BJ (cell line): Measurements from ENCODE around the gene SMAD7. TPM values are rescaled to one million over a fixed set of nuclear protein-coding genes. Genes with fewer than 3 reads are reported as not detected.

ENCODE experiments used
- CTCF ChIA-PET: fragments of 350-600 bp; formaldehyde crosslinking; extraction: SDS; loops from one replicate; lab custom pipeline; 2021; ENCODE audit warnings: antibody characterized with exemption, inconsistent platforms; lab: Yijun Ruan, JAX
- POLR2A ChIA-PET: fragments of 300-600 bp; sonication (Branson Sonifier 250); formaldehyde crosslinking; extraction: SDS; loops from one replicate; lab custom pipeline; 2021; ENCODE audit warnings: antibody characterized with exemption; lab: Charles Lee
- DNase-seq: peaks from one replicate; pipeline ENCODE4 v3.0.0-alpha.2; 2011; ENCODE audit warnings: low read depth
- H3K27me3 ChIP-seq: 2 replicates; pipeline ENCODE4 v1.6.0; 2011; ENCODE audit warnings: low read length; ENCODE audit not compliant: control insufficient read depth, insufficient read depth
- H3K36me3 ChIP-seq: 2 replicates; pipeline ENCODE4 v1.5.1; 2011; ENCODE audit warnings: low read length; ENCODE audit not compliant: control insufficient read depth, insufficient read depth
- H3K4me3 ChIP-seq: 2 replicates; pipeline ENCODE4 v1.5.1; 2011; ENCODE audit warnings: low read depth, mild to moderate bottlenecking, control low read depth, low read length
- polyA plus RNA-seq: library from polyadenylated mRNA; depleted of rRNA; stranded (reverse); fragments of >200 nt; gene quantifications from 2 replicates; pipeline ENCODE4 v1.2.3, GENCODE V29; 2011
- TF ChIP-seq, protein P1 (sequence below): IDR thresholded peaks from 2 replicates; pipeline ENCODE4 v1.5.1; 2011; ENCODE audit warnings: low read depth, mild to moderate bottlenecking, control low read depth, inconsistent platforms, low read length, moderate library complexity; ENCODE audit not compliant: insufficient read depth

SMAD7 gene
- polyA plus RNA-seq, 1 experiment: 24.2 TPM

DNA sequence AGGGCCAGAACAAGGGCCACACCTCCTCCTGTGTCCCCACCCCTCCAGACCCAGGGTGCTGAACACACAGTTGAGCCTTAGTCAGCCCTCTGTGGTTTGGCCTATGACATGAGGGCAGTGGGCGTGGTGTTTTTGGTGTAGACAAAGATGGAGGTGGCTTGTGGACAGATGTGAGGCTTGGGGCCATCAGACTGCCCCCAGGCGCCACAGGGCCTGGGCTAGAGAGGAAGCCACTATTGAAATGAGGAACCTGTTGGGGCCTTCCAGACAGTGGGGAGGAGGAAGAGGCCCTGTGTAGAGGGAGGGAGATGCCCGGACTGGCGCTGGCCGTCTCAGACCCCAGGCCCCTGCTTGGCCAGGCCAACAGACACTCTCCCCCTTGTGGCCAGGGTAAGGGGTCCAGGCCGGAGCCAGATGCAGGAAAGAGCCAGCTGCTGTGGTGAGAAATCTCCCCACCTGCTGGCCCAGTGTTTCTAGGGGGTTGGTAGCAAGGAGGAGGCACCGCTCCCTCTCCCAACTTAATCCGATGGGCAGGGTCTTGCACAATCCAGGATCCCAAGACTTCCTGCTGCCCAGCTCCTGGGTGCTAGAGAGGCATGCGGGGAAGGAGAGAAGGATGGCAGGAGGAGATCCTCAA is 53.8 kb downstream of the SMAD7 start:
- CTCF ChIA-PET: interaction anchor here (0.8 kb wide), 1 partner anchor 12 kb away, joined by 3 read pairs; no protein-coding TSS in a partner anchor
- no peak for DNase-seq
- TF ChIP-seq, protein P1, sequence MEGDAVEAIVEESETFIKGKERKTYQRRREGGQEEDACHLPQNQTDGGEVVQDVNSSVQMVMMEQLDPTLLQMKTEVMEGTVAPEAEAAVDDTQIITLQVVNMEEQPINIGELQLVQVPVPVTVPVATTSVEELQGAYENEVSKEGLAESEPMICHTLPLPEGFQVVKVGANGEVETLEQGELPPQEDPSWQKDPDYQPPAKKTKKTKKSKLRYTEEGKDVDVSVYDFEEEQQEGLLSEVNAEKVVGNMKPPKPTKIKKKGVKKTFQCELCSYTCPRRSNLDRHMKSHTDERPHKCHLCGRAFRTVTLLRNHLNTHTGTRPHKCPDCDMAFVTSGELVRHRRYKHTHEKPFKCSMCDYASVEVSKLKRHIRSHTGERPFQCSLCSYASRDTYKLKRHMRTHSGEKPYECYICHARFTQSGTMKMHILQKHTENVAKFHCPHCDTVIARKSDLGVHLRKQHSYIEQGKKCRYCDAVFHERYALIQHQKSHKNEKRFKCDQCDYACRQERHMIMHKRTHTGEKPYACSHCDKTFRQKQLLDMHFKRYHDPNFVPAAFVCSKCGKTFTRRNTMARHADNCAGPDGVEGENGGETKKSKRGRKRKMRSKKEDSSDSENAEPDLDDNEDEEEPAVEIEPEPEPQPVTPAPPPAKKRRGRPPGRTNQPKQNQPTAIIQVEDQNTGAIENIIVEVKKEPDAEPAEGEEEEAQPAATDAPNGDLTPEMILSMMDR: no peak

GRCh38 chr18:48896326-48896874 is 54.4 kb downstream of the SMAD7 start:
- TF ChIP-seq, protein P1: no peak
- no peak overlapping the region for H3K4me3 ChIP-seq
- ChIA-PET CTCF (interaction anchor here (0.8 kb wide), 1 partner anchor 11 kb away, joined by 3 read pairs; no protein-coding TSS in a partner anchor), POLR2A (no interaction called here)
- DNase-seq: no peak
- H3K36me3 ChIP-seq: no peaks in the 10 kb centered on the region
- no peaks in the 10 kb centered on the region for H3K27me3 ChIP-seq

More for the DNA sequence above, 53.8 kb downstream of the SMAD7 start:
- Histone ChIP-seq H3K36me3 (no peaks in the 10 kb centered on the region), H3K27me3 (no peaks in the 10 kb centered on the region), H3K4me3 (no peak overlapping the region)
- POLR2A ChIA-PET: no interaction called here

GRCh38 chr18:48894799-48895346 is 55.9 kb downstream of the SMAD7 start:
- TF ChIP-seq, protein P1: no peak
- no peaks in the 10 kb centered on the region for H3K36me3 ChIP-seq
- no peak for DNase-seq
- no peaks in the 10 kb centered on the region for H3K27me3 ChIP-seq
- H3K4me3 ChIP-seq: no peak overlapping the region
- CTCF ChIA-PET: interaction anchor here (0.7 to 1.0 kb wide), 3 partner anchors 10 to 111 kb away, joined by 3 read pairs; no protein-coding TSS in a partner anchor
- POLR2A ChIA-PET: no interaction called here

DNA sequence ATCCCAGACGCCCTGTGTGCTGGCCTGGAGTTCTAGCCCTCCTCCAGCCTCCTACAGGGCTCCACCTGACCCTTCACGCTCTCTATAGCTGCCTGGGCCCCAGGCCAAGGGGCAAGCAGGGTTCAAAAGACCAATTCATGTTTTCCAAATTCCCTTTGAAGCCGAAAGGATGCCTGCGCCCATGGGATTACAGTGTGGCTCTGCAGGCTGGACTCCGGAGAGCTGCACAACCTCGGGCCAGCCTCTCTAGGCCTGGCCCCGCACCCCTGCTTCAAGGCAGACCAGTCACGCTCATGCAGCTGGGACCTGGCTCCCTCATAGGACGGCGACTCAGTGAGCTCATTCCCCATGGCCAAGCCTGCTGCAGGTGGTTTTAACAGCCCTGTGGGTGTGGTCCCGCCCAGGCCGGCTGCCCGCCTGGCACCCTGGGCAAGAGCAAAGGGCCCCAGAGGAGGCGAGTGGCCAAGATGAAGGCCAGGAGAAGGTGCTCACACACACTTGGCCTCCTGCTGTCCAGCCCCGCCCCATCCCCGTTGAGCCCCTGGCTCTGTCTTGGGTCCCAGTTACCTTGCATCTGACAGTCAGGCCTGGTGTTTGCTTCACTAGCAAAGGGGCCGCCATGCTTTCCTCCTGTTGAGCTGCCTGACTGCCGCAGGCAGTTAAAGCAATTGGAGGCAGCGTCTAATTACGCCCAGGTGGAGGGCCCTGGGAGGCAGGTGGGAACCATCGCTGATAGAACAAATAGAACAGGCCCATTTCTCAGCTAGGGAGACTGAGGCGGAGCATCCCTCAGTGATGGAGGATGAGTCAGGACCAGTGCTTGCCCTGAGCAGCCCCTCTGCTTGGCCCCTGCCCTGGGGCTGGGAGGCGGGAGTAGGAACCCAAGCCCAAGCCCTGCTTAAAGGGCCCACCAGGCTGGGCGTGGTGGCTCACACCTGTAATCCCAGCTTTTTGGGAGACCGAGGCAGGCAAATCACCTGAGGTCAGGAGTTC is 56.9 kb downstream of the SMAD7 start:
- Histone ChIP-seq H3K36me3 (no peaks in the 10 kb centered on the region), H3K27me3 (no peaks in the 10 kb centered on the region), H3K4me3 (no peak overlapping the region)
- POLR2A ChIA-PET: interaction anchor here (0.6 kb wide), 1 partner anchor 165 kb away, joined by 3 read pairs; no protein-coding TSS in a partner anchor
- DNase-seq: no peak
- CTCF ChIA-PET: interaction anchor here (0.6 to 1.0 kb wide), 2 partner anchors 19 to 26 kb away, joined by 3 read pairs; no protein-coding TSS in a partner anchor
- TF ChIP-seq, protein P1: no peak
